IPS-18c (cell line): Measurements from ENCODE around the gene SALL3.
"Not testable (repeated sequence)": the region's sequence is repeated elsewhere in the genome, so short reads cannot be mapped to it uniquely, and the experiment has no call there.

Experiments
- H3K4me3 ChIP-seq: 2 replicates; pipeline ENCODE4 v1.7.0; 2013; ENCODE audit warnings: low read depth, mild to moderate bottlenecking, low read length, moderate library complexity; ENCODE audit not compliant: insufficient read depth
- H3K9me3 ChIP-seq: one replicate; pipeline ENCODE4 v1.6.1; 2013; ENCODE audit warnings: mild to moderate bottlenecking, low read length, moderate library complexity; ENCODE audit not compliant: control insufficient read depth, insufficient read depth

The SALL3 gene

DNA sequence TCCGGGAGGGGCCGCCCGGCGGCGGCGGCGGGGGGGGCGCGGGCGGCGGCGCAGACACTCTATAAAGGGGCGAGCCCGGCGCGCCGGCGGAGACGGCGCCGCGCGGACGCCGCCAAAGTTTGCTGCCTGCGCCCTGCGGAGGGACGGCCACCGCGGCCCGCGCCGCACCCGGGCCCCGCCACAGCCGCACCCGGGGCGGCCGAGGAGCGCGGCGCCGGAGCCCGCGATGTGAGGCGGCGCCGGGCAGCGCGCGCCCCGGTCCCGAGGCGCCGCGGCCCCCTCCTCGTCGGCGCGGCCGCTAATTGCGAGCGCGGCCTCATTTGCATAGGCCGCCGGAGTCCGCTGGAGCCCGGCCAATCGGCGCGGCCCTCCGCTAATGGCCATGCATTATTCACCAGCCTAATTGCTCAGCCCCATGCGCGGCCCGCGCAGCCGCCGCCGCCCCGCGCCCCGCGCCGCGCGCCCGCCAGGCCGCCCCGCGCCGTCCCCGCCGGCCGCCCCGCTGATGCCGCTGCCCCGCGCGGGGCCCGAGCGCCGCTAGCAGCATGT is at the start of gene SALL3:
TSS of gene SALL3 (plus strand) at position 89 of the 549 bp plus-strand sequence. CDS start at position 546, 457 bp downstream.
- H3K4me3 ChIP-seq, result peak within 1 kb of the TSS; percentile 82

DNA sequence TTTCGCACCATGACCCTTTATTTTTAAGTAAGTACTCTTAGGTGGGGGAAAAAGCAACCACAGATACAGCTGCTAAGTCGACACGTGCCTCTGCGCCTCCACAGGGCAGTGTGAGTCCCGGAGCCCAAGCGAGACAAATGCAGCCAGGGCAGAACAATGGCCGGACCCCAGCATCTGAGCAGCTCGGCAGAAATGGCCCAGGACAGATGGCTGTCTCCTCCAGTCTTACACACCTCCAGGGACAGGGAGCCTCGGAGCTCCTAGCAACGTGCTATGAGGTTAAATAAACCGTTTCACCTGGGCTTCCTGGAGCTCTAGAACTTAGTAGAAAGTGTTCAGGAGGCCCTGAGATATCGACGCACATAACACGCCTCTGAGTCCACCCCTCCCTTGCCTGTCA is 47.3 kb upstream of the SALL3 start:
- Histone ChIP-seq H3K4me3 (no peak overlapping the region), H3K9me3 (no peaks in the 10 kb centered on the region)

More for the DNA sequence above, at the start of gene SALL3:
- no peaks in the 10 kb centered on the region for H3K9me3 ChIP-seq

DNA sequence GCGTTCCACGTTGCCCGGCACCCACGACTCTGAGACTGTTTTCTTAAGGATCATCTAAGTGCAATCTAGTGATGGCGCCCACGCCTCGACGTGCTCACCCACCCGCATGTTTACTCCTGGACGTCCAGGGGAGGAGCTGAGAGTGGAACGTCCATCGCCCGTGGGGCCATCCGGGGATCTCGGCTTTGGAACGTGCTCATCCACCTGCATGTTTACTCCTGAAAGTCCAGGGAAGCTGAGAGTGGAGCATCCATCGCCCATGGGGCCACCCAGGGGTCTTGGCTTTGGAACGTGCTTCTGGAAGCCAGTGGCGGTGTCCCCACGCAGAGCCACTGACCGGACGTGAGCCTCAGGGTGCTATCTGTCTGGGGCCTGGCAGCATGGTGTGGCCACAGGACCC is 45.6 kb upstream of the SALL3 start:
- H3K4me3 ChIP-seq, result no peak overlapping the region
- H3K9me3 ChIP-seq, result no peaks in the 10 kb centered on the region

DNA sequence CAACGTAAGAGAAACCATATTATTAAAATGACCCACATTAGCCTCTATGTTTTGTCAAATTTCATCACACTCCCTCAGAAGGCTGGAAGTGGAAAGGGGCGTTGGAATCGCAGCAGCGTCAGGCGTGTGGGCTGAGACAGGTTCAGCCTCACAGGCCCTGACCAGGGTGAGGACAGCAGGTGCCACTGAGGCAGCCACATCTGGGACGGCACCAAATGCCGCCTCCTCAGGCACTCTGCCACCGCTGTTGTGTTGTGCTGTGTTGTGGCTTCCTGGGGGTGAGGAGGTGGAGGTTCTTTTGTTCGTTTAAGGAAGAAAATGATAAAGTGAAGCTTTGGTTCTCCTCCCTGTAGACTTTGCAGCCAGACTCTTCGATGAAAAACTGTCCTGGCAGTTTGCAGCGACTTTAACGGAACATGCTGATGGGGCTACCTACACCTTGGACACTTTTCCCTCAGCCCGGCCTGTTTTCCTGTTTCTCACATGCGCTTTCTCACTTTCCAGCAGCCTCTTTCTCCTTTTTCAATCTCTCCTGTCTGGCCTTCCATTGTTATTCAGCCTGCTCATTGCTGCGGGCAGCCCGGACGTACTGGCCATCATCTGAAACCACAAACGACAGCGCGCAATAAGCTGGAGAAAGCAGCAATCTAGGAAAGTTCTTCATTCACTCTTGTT is 44.9 kb upstream of the SALL3 start:
- Histone ChIP-seq H3K4me3 (no peak overlapping the region), H3K9me3 (no peaks in the 10 kb centered on the region)

DNA sequence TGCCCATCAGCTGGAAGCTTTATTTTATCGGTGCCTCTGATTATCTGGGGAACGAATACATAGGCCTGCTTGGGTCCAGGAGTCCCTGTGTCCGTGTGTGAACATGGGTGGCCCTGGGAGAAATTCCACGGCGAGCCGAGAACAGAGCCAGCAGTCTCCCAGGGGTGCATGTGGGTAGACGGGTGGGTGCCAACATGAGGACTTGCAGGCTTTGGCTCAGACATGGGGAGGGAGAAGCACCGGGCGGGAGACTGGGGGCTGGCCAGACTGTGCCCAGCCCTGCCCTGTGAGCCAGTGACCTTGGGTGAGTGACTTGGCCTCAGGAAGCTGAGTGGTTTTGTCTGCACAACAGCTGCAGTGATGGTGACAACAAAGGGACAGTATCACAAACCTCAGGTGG is 44.2 kb upstream of the SALL3 start:
- H3K9me3 ChIP-seq, result no peaks in the 10 kb centered on the region
- H3K4me3 ChIP-seq, result no peak overlapping the region

DNA sequence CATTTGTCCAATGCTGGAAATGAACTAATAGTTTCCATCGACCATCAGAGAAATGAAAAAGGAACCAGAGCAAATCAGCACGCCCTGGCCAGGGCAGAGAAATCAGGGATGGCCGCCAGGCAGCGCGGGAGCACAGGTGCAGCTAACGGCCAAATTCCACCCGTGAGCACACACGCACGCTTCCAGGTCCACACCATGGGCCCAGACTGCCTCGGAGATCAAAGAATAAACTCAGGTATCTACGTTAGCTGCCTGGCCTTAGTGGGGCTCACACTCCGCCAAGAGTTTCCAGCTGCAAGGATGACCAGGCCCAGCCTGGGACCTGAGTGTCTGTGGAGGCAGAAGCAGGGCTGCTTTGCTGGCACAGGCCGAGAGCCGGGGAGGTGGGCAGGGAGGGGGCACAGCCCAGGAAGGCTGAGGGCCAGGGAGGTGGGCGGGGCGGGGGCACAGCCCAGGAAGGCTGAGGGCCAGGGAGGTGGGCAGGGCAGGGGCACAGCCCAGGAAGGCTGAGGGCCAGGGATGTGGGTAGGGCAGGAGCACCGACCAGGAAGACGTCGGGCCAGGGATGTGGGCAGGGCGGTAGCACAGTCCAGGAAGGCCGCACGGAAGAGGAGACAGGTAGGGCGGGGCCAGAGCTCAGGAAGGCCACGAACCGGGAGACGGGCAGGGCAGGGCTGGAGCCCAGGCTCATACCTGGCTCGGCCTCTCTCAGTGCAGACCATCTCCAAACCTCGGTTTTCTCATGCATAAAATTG is 43.2 kb upstream of the SALL3 start:
- H3K9me3 ChIP-seq, result no peaks in the 10 kb centered on the region
- no peak overlapping the region for H3K4me3 ChIP-seq

DNA sequence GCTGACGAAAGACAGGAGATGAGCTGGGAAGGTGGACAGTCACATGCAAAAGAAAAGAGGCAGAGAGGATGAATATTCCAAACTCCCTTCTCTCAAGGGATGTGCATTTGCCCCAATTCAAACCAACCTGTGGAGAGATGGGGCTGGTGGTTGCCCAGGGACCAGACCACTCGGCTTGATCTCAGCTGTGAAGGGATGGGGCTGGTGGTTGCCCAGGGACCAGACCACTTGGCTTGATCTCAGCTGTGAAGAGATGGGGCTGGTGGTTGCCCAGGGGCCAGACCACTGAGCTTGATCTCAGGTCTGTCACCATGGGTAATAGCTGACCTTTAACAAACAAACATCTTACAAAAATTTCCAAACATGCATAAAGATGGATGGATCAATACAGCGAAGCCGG is 42.5 kb upstream of the SALL3 start:
- no peaks in the 10 kb centered on the region for H3K9me3 ChIP-seq

DNA sequence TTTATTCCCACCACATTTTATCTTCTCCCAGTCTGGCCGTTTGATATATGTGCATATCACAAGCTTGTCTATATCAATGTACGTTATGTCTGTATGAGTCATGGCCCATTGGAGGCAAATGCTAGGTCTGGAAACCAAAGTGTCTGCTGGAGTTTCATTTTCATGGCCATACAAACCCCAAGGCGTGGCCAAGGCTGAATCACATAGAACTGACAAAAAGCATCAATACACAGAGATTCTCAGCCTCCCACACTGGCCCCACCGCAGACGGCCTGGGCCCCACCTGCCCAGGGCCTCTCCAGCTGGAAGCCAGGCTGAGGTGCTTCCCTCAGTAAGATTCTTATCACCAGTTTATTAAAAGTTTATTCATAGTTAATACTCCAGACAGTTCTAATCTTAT is 40.5 kb upstream of the SALL3 start:
- Histone ChIP-seq H3K4me3 (no peak overlapping the region), H3K9me3 (no peaks in the 10 kb centered on the region)

More for the DNA sequence above, 42.5 kb upstream of the SALL3 start:
- no peak overlapping the region for H3K4me3 ChIP-seq

DNA sequence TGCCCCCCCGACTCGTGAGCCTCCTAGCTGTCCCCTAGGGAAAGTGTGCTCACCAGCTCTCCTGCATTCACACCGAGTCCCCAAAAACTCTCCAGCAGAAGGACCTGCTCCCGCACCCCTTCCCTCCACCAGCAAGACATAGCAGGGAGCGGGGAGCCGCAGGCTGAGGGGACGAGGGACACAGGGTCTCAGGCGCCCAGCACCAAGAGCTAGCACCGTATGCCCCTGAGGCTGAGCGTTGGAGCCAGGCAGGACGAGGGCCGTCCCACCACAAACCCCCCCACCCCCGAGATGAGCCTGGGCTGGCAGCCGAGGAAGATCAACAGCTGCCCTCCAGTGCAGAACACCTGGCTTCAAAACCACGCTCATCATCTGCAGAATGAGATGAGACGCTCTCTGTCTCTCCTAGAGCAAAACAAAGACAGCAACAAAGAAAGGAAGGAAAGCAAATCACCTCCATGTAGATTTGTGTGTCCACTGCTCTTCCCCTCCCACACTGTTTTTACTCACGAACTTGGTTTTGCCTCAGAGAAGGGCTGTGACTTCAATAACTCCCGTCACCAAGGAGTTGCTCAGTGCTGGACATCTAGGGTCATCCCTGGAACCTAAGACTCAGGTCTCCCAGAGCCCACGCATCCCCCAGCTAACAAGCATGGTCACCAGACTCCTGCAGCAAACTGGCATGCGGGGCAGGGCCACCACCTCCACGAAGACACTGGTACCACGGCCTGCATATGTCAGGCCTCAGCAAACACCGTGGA is 39.7 kb upstream of the SALL3 start:
- no peak overlapping the region for H3K4me3 ChIP-seq
- H3K9me3 ChIP-seq, result no peaks in the 10 kb centered on the region

DNA sequence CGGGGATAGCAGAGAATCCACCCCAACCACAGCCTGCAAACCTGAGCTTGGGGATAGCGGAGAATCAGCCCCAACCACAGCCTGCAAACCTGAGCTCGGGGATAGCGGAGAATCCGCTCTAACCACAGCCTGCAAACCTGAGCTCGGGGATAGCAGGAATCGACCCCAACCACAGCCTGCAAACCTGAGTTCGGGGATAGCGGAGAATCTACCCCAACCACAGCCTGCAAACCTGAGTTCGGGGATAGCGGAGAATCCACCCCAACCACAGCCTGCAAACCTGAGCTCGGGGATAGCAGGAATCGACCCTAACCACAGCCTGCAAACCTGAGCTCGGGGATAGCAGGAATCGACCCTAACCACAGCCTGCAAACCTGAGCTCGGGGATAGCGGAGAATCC is 37.4 kb upstream of the SALL3 start:
- H3K9me3 ChIP-seq, H3K4me3 ChIP-seq: not testable (repeated sequence)

DNA sequence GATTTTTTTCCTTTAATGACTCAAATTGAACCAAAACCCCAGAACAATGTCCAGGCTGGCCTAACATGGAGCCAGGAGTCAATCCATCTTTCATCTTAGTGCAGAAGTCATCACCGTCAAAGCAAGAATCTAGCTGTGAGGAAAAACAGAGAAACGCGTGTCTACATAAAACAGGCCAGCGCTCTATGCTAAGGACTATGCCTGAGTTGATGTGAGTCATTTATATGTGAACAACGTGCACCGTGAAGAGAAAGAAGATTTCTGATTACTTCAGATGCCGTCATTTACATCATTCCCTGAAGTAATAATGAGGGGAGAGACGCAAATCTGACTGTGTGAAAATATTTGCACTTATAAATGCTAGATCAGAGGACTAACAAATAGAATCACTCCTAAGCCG is 34.0 kb upstream of the SALL3 start:
- no peak overlapping the region for H3K4me3 ChIP-seq
- H3K9me3 ChIP-seq, result no peaks in the 10 kb centered on the region

DNA sequence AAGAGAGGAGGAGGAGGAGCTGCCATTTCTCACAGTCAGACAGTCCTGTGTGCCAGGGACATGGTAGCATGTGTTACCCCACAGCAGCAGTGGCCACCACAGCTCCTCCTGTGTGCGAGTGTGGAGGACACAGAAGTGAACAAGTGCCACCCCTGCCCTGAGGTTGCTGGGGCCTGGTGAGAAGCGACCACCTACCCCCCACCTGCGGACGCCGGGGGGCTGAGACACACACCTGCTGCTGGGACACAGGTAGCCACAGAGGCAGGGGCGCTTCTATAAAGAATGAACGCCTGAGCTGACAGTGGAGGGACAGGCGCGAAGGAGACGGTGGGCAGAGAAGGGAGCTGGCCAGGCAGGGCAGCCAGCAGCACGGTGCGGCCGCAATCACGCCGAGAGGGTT is 32.3 kb upstream of the SALL3 start:
- Histone ChIP-seq H3K9me3 (no peaks in the 10 kb centered on the region), H3K4me3 (no peak overlapping the region)

DNA sequence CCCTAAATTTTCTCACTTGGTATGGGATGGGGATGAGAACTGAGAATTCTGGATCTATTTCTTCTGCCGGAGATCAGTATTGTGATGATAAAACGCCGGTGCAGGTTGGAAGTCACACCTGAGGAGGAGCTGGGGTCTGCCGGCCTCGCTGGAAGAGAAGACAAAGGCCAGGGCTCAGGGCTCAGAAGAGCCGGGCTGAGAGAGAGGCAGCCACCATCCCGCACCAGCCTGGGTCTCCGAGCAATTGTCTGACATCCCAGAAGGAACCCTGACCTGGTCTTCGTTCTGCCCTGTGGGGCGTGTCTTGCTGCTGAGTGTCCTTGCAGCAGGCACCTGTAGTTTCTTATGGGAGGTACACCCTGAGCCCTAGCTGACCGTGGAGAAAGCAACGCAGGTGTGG is 31.4 kb upstream of the SALL3 start:
- no peak overlapping the region for H3K4me3 ChIP-seq
- no peaks in the 10 kb centered on the region for H3K9me3 ChIP-seq

DNA sequence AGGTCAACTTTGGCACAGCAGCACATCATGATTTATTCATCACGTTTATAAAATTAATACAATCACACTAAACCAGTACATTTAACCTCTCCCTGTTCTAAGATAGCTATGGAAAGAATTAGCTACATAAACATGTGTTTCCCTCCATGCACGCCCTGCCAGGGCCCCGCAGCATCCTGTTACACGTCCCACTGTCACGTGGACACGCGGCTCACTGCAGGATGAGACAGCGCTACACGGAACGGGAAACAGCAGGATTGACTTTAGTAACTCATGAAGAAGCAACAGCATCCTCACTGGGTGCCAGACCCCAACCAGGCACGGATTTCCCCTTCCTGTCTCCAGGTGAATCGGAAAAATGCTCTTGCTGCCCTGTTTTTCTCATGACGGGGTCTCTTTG is 30.9 kb upstream of the SALL3 start:
- Histone ChIP-seq H3K4me3 (no peak overlapping the region), H3K9me3 (no peaks in the 10 kb centered on the region)

DNA sequence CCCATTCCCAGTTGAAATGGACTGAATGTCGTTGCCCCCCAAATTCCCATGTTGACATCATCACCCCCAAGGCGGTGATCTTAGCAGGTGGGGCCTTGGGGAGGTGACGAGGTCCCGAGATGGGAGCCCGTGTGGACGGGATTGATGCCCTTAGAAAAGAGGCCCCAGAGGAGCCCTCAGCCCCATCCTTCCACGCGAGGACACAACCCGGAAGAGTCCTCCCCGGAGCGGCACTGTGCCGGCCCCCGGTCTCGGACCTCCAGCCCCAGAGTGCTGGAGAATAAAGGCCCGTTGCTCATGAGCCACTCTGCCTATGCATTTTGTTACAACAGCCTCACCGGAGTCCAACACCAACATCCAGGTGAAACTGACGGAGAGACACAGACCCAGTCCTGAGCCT is 30.4 kb upstream of the SALL3 start:
- no peak overlapping the region for H3K4me3 ChIP-seq
- no peaks in the 10 kb centered on the region for H3K9me3 ChIP-seq

DNA sequence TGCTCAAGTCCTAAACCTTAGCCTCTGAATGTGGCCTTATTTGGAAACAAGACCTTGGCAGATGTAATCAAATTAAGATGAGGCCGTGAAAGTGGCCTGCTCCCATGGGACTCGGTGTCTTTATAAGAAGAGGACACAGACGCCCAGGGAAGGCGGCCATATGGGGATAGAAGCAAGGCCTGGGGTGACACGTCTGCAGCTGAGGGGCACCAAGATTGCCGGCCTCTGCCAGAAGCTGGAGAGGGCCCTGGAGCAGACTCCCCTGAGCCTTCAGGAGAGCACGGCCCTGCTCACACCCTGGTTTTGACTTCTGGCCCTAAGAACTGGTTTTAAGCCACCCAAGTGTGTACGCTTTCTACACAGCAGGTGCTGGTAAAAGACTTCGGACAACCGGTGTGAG is 29.2 kb upstream of the SALL3 start:
- Histone ChIP-seq H3K4me3 (no peak overlapping the region), H3K9me3 (no peaks in the 10 kb centered on the region)

DNA sequence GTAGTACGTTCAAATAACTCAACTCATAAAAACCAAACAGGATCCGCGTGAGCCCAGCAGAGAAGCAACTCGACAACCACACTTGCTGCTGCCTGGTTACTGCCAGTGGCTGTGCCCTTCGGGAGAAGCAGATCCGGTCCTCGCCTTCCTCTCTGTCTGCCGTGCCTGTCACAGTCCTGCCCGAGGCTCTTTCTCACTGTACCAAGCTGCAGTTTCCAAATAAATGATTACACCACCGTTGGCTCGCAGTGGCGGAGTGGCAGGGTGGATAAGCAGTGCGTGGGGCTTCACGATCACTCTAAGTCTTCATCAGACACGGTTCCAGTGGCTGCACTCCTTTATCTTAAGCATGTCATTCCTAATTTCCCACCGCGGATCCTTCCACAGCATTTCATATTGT is 26.1 kb upstream of the SALL3 start:
- Histone ChIP-seq H3K9me3 (no peaks in the 10 kb centered on the region), H3K4me3 (no peak overlapping the region)

DNA sequence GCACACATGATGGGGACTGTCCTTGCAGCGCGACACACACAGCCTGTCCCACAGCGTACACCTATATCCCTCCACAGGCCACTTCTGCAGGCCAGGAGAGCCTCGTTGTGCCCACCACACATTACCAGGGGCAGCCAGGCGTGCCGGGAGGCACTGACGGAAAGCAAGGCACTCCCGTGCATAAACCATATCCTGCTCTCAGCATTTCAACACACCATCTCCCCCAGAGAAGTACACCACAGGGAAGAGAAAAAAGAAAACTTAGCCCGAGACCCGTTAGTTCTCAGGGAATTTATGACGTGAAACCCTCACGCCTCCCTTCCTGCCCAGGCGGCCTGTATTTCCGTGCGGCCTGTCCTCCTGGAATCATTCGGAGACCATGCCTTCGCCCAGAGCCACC is 24.6 kb upstream of the SALL3 start:
- H3K4me3 ChIP-seq, result no peak overlapping the region

More for the DNA sequence above, 24.6 kb upstream of the SALL3 start:
- no peaks in the 10 kb centered on the region for H3K9me3 ChIP-seq
